HG03066 (cell line): ENCODE data around the gene PRKCZ.

Source experiments
- ATAC-seq: cut with Tn5 transposase; IDR thresholded peaks from one replicate; pipeline ENCODE4 v1.9.1; 2021; ENCODE audit warnings: low read depth; ENCODE audit not compliant: unreplicated experiment

Gene PRKCZ

DNA sequence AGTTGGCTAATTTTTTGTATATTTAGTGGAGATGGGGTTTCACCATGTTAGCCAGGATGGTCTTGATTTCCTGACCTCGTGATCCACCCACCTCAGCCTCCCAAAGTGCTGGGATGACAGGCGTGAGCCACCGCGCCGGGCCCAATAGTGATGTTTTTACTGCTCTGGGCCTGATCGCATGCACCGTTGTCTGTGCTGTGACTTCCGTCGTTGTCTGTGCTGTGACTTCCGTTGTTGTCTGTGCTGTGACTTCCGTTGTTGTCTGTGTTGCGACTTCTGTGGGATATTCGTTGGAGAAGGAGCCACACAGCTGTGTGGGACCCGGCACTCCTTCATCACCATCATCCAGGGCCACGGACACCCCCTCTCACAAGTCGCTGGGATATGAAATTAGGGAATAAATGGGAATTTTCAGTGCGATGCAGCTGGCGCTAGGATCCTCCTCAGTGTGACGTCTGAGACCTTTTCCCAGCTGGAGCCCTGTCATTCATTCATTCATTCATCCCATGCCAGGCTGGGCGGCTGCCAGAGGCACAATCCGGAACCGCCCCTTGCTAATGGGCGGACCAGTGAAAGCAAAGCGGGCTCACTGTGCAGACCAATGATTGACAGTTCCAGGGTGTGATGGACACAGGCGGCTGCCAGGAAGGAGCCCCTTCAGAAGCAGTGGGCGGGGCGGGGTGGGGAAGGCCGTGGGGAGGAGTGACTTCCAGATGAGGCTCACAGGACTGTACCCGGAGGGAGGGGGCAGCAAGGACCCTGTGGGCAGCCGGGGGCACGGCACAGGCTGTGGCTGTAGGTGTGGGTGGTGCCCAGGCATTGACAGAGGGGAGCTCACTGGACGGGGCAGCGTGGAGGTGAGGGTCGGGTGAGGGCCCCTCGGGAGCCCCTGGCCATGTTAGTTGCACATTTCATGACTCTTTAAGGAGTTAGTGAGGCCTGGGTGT is 48.9 kb downstream of the PRKCZ start:
- ATAC-seq, result no peak

- ATAC-seq, result no peak
Observed at GRCh38 chr1:2099886-2100779, 49.9 kb downstream of the PRKCZ start.

DNA sequence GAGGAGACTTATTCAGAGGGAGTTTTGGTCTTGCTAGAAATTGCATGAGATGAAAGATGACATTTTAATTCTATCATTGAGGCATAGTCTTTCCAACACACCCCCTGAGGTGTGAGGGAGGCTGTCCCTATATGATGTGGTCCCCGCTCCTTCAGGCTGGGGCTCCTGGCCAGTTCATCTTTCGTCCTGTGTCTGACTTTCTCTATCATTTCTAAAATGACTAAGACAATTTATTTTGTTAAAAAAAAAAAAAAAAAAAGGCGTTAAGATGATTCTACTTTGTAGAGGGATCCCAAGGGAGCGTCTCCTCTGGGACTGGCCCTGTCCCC is 50.5 kb downstream of the PRKCZ start:
- ATAC-seq, result no peak

DNA sequence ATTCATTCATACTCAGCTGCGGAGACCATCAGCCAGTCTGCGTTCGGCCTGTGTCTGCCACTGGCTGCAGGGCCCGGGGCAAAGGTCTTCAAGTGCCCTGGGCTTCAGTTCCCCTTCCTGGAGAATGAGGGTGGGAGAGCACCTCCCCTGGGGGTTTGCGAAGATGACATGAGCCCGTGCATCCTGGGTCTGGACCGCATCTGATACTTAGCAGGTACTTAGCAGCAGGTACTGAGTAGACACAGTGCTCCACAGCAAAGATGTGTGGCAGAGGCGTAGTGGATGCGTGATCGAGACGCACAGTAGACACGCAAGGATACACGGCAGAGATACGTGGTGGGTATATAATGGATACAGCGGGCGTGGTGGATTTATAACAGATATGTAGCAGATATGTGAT is 51.3 kb downstream of the PRKCZ start:
- ATAC-seq, result no peak

- no peak for ATAC-seq
Observed at GRCh38 chr1:2101946-2102345, 51.7 kb downstream of the PRKCZ start.

DNA sequence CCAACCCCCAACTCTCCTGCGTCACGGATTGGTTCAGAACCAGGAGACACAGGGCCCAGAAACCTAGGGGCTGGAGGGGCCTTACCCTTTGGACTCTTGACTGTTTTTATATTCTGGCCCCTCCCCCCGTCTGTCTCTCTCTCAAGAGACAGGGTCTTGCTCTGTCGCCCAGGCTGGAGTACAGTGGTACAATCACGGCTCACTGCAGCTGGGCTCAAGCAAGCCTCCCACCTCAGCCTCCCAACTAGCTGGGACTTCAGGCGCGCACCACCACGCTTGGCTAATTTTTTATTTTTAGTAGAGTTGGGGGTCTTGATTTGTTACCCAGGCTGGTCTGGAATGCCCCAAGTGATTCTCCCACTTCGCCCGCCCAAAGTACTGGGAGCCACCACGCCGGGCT is 52.5 kb downstream of the PRKCZ start:
- ATAC-seq, result no peak

- ATAC-seq, result no peak
Observed at GRCh38 chr1:2103266-2103900, 53.2 kb downstream of the PRKCZ start.

DNA sequence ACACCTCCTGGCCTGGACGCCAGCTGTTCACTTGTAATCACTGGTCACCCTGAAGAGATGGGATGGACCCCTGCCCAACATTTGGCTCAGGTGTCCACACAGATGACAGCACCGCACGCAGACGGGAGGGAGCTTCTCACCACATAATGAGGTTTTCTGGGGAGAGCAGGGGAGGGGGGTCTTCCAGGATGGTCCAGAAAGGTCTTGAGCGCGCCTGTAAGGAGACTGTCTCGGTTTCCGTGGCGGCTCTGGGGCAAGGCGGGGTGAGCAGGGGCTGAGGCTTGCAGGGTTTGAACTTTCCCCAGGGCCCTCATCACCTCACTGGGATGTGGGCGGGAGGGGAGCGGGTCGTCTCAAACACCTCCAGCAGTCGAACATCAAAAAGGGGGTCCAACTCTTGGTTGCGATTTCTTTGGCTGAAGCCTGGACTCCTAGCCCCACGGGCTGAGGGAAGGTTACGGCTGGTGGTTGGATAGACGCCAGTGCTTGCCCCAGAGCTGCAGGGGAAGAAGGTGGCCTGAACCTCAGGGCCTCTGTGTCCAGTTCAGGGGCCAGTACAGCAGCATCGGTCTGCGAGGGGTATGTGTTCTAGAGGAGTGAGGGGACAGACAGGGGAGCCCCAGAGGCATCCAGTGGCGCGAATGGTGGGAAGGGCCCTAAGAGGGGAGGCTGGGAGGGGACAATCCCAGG is 53.8 kb downstream of the PRKCZ start:
- no peak for ATAC-seq

DNA sequence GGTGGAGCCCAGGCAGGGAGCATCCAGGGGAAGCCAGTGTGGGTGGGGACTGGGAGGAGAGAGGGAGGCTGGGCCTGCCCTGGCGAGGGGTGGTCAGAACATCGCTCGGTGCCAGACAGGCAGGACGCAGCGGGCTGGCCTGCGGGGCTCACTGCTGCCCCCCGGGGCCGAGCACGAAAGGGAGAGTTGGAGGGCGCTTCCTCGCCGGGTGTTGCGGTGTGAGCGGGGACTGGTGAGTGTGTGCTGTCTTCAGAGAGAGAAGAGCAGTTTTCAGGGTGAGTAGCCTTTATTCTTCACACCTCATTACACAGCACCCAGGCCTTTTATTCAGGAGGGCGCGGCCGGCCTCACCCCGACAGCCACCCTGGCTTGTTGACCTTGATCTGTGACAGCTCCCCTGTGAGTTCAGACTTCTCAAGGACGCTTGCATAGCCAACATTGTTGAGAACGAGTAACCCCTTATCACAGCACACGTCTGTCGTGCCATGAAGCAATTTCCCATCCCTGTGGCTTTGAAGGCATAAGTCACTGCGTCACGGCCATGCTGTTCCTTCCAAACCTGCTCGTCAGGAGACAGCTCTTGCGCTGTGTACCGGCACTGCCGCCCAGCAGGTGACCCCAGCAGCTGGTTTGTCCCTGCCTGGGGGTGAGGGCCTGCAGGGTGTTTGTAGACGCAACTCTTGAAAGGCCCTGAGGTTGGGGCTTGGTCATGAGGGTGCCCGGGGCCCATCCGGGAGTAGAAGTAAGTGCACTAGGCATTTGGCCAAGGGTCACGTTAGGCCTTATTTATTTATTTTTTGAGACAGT is 54.6 kb downstream of the PRKCZ start:
- ATAC-seq, result no peak

GRCh38 chr1:2105781-2106524 is 55.7 kb downstream of the PRKCZ start:
- ATAC-seq, result no peak

- no peak for ATAC-seq
Observed at GRCh38 chr1:2106659-2107405, 56.6 kb downstream of the PRKCZ start.

GRCh38 chr1:2107586-2108212 is 57.5 kb downstream of the PRKCZ start:
- no peak for ATAC-seq

GRCh38 chr1:2108213-2108876 is 58.1 kb downstream of the PRKCZ start:
- no peak for ATAC-seq

DNA sequence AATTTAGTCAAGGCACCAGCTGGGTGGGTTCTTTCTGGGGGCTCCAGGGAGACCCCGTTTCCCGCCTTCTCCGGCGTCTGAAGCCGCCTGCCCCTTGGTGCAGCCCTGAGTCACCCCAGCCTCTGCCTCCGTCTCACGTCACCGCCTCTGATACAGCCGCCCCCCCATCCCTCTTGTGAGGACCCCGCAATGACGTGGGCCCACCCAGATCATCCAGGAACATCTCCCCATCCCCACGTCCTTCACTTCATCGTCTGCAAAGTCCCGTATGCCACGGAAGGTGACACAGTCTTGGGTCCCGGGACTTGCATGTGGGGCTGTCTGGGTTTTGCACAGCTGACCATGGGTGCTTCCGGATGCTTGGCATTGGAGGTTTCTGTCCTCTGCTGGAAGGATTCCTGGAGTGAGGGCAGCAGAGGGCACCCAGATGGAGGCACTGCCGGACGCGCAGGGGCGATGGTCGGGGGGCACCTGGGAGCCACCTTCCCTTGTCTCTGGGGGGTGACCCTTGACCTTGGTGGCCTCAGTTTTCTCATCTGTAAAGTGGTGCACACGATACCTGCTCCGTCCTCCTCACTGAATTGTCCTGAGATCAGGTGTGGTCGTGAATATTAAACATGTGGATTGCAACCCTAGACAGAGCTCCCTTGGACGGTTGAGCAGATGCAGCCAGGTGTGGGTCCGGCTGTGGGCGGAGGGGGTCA is 58.8 kb downstream of the PRKCZ start:
- no peak for ATAC-seq

DNA sequence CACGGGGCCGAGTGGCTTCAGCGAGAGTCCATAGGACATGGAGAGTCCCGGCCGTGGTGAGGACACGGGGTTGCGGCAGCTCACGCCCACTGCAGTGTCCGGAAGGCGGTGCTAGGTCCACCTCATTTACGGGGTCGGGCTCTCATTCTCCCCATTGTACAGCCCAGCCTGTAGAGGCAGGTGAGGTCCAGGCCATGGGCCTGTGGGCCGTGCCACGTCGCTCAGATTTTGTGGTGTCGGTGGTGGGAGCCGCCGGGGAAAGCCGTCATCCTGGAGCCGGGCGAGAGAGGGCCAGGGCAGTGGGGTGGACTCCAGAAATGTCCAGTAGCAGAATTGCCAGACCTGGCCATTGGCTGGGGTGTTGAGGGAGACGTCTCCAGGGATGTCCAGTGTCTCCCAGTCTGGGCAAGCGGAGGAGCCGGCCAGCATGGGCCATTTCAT is 59.4 kb downstream of the PRKCZ start:
- ATAC-seq, result no peak

DNA sequence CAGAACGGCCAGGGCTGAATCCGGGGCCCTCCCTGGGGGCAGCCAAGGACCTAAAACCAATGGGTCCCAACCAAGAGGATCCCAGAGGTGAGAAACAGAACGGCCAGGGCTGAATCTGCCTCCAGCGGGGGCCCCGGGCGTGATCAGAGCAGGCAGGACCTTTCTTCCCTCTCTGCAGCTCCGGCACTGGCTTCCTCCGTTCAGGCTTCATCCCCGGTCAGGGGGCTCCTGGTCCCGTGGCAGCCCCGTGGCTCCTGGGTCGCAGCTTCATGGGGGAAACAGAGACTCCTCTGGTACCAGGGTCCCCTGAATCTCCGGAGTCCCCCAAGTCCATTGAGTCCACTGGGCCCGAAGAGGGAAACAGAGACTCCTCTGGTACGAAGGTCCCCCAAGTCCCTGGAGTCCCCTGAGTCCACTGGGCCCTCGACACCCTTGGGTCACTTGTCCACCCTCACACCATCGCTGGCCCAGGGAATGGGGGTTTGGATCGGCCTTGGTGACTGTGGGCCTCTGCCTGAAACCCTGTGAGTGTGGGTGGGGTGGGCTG is 60.1 kb downstream of the PRKCZ start:
- no peak for ATAC-seq
